SK-N-SH (cell line): Measurements from ENCODE around the gene ATP11B. TPM values are rescaled to one million over a fixed set of nuclear protein-coding genes. Genes with fewer than 3 reads are reported as not detected.

Experiments
- CTCF ChIA-PET: fragments of 300-600, 350-600 bp; formaldehyde crosslinking; extraction: SDS; loops from one replicate; lab custom pipeline; 2021; lab: Yijun Ruan, JAX
- POLR2A ChIA-PET: fragments of 350-600 bp; sonication (Branson Sonifier 250); formaldehyde crosslinking; extraction: SDS; loops from one replicate; lab custom pipeline; 2020; ENCODE audit warnings: antibody characterized with exemption, inconsistent platforms; lab: Yijun Ruan, JAX
- DNase-seq: peaks from one replicate; pipeline ENCODE4 v3.0.0; 2012
- H2AFZ ChIP-seq: fragments of 200-600 bp; sonication (generic); 2 replicates; pipeline ENCODE4 v1.8.1; 2016; ENCODE audit warnings: antibody characterized with exemption, mild to moderate bottlenecking, low read depth
- H3F3A ChIP-seq: fragments of 200-600 bp; sonication (generic); replicated peaks from 2 replicates; pipeline ENCODE3; 2016; ENCODE audit warnings: antibody characterized with exemption, mild to moderate bottlenecking; ENCODE audit not compliant: insufficient read depth
- H3K27ac ChIP-seq, 2 experiments: fragments of 200-500 bp in 1 of 2; fragments of 200-600 bp in 1 of 2; sonication (Bioruptor generic) in 1 of 2; sonication (generic), shearing (Covaris generic) in 1 of 2; 2 replicates each; pipeline versions ENCODE4 v1.5.1 to v1.6.1; 2014 to 2016; ENCODE audit warnings: low read depth in 2 of 2, inconsistent platforms in 1 of 2, low read length in 1 of 2, mild to moderate bottlenecking in 1 of 2, mixed read lengths in 1 of 2
- H3K27me3 ChIP-seq: fragments of 200-600 bp; sonication (generic), shearing (Covaris generic); 2 replicates; pipeline ENCODE4 v1.6.1; 2016; ENCODE audit warnings: mixed run types; ENCODE audit not compliant: insufficient read depth
- H3K36me3 ChIP-seq, 2 experiments: fragments of 200-500 bp in 1 of 2; fragments of 200-600 bp in 1 of 2; sonication (Bioruptor generic) in 1 of 2; sonication (generic) in 1 of 2; replicated peaks in 1 of 2; 2 replicates each; pipeline versions ENCODE3 to v1.5.1; 2014 to 2016; ENCODE audit warnings: low read length in 1 of 2, mild to moderate bottlenecking in 1 of 2; ENCODE audit not compliant: insufficient read depth in 2 of 2, control insufficient read depth in 1 of 2
- H3K4me1 ChIP-seq, 2 experiments: fragments of 200-500 bp in 1 of 2; fragments of 200-600 bp in 1 of 2; sonication (Bioruptor generic) in 1 of 2; sonication (generic), shearing (Covaris generic) in 1 of 2; 2 replicates each; pipeline versions ENCODE4 v1.5.1 to v1.6.1; 2014 to 2016; ENCODE audit warnings: low read depth in 1 of 2, low read length in 1 of 2, mixed run types in 1 of 2; ENCODE audit not compliant: insufficient read depth in 2 of 2, control insufficient read depth in 1 of 2
- H3K4me2 ChIP-seq: fragments of 200-600 bp; sonication (generic), shearing (Covaris generic); 2 replicates; pipeline ENCODE4 v1.6.1; 2017; ENCODE audit warnings: mixed run types
- H3K4me3 ChIP-seq, 2 experiments: fragments of 200-500 bp in 1 of 2; fragments of 200-600 bp in 1 of 2; sonication (Bioruptor generic) in 1 of 2; sonication (generic), shearing (Covaris generic) in 1 of 2; 2 replicates each; pipeline versions ENCODE4 v1.5.1 to v1.8.1; 2014 to 2016; ENCODE audit warnings: low read depth in 2 of 2, inconsistent platforms in 1 of 2, low read length in 1 of 2, mild to moderate bottlenecking in 1 of 2, mixed read lengths in 1 of 2, moderate library complexity in 1 of 2
- H3K79me2 ChIP-seq: fragments of 200-600 bp; sonication (generic); 2 replicates; pipeline ENCODE4 v1.8.1; 2017; ENCODE audit warnings: mild to moderate bottlenecking; ENCODE audit not compliant: insufficient read depth
- H3K9ac ChIP-seq: fragments of 200-600 bp; sonication (generic); 2 replicates; pipeline ENCODE4 v1.6.1; 2017; ENCODE audit warnings: mixed run types
- H3K9me2 ChIP-seq: fragments of 200-600 bp; sonication (generic); 2 replicates; pipeline ENCODE4 v1.6.1; 2017; ENCODE audit warnings: mixed run types
- H3K9me3 ChIP-seq: fragments of 200-600 bp; sonication (generic); 2 replicates; pipeline ENCODE4 v1.6.1; 2017; ENCODE audit warnings: mixed run types, mild to moderate bottlenecking, moderate library complexity
- H4K20me1 ChIP-seq: fragments of 200-600 bp; sonication (generic); 2 replicates; pipeline ENCODE4 v1.6.1; 2017; ENCODE audit warnings: mild to moderate bottlenecking, mixed run types; ENCODE audit not compliant: insufficient read depth
- CHD2 ChIP-seq: fragments of 150-350 bp; IDR thresholded peaks from 2 replicates; pipeline ENCODE4 v1.6.1; 2018; ENCODE audit warnings: low read length; ENCODE audit not compliant: partially characterized antibody
- ELF1 ChIP-seq: IDR thresholded peaks from 2 replicates; pipeline ENCODE4 v1.4.0; 2012
- EP300 ChIP-seq, 2 experiments: IDR thresholded peaks; 2 replicates each; pipeline versions ENCODE4 v1.4.0 to v1.6.1; 2012; ENCODE audit warnings: borderline replicate concordance in 1 of 2, low read depth in 1 of 2, low read length in 1 of 2
- EZH2phosphoT487 ChIP-seq: fragments of 200-600 bp; sonication (generic); IDR thresholded peaks from 2 replicates; pipeline ENCODE4 v1.6.1; 2017; ENCODE audit warnings: low read depth, mixed run types, mild to moderate bottlenecking, antibody characterized with exemption, moderate library complexity, borderline replicate concordance
- GATA2 ChIP-seq: sonication (generic); formaldehyde crosslinking; IDR thresholded peaks from 2 replicates; pipeline ENCODE4 v1.5.0; 2020; ENCODE audit warnings: mild to moderate bottlenecking, missing genetic modification reagents
- NFIC ChIP-seq: IDR thresholded peaks from 2 replicates; pipeline ENCODE4 v1.4.0; 2012; ENCODE audit warnings: borderline replicate concordance
- PBX3 ChIP-seq: IDR thresholded peaks from 2 replicates; pipeline ENCODE4; 2012
- REST ChIP-seq: IDR thresholded peaks from 2 replicates; pipeline ENCODE4 v1.6.1; 2012; ENCODE audit warnings: mild to moderate bottlenecking, low read depth, low read length, moderate library complexity
- TAF1 ChIP-seq: IDR thresholded peaks from 2 replicates; pipeline ENCODE4 v1.6.1; 2012; ENCODE audit warnings: low read depth, mild to moderate bottlenecking, low read length, moderate library complexity, borderline replicate concordance
- TEAD4 ChIP-seq: IDR thresholded peaks from 2 replicates; pipeline ENCODE4 v1.4.0; 2012; ENCODE audit warnings: mild to moderate bottlenecking, borderline replicate concordance; ENCODE audit not compliant: insufficient read depth
- USF2 ChIP-seq: fragments of 150-350 bp; IDR thresholded peaks from 2 replicates; pipeline ENCODE4 v1.6.1; 2017; ENCODE audit warnings: antibody characterized with exemption, low read length, low read depth, borderline replicate concordance
- YY1 ChIP-seq: IDR thresholded peaks from 2 replicates; pipeline ENCODE4 v1.4.0; 2012; ENCODE audit warnings: low read depth, mild to moderate bottlenecking
- ZBTB33 ChIP-seq: IDR thresholded peaks from 2 replicates; pipeline ENCODE4 v1.4.0; 2012; ENCODE audit warnings: low read depth, borderline replicate concordance
- WGBS: methylation state at CpG from one replicate; pipeline ENCODE4 v1.1.6; 2017; ENCODE audit warnings: low lambda C conversion rate; 5-methylcytosine and 5-hydroxymethylcytosine counted together
- polyA plus RNA-seq, 3 experiments: library from polyadenylated mRNA; depleted of rRNA; stranded (reverse); fragments of >200 nt; gene quantifications; 2 replicates each; pipeline ENCODE4 v1.2.3, GENCODE V29; 2012

The ATP11B gene
- polyA plus RNA-seq, 1 of the 3 experiments (the other 2 are of a cell fraction), result 8.7 TPM

- POLR2A ChIA-PET, result no interaction called here
- Histone ChIP-seq H3K9me3 (peaks cover 3% of the 10 kb centered on the region; the same call in 1 of the 2 replicates), H3K36me3 (peaks cover 10 to 33% of the 10 kb centered on the region in 2 experiments), H4K20me1 (no peaks in the 10 kb centered on the region), H3K4me3 (no peak overlapping the region), H3K4me1 (no peaks in the 10 kb centered on the region; a peak in 1 of 4 replicates)
- no peak for TF ChIP-seq TAF1
- TF ChIP-seq NFIC, result no peak
- no peak for TF ChIP-seq ZBTB33
- TF ChIP-seq PBX3, result no peak
- TF ChIP-seq ELF1, result no peak
- TF ChIP-seq, all 33 proteins: peak for 0
- H2AFZ ChIP-seq, result no peak overlapping the region
- H3K27ac ChIP-seq, result no peak overlapping the region
- no peak for DNase-seq
- H3K79me2 ChIP-seq, result no peaks in the 10 kb centered on the region
- H3K27me3 ChIP-seq, result no peaks in the 10 kb centered on the region
- H3K9me2 ChIP-seq, result no peaks in the 10 kb centered on the region
- H3F3A ChIP-seq, result peaks cover 5% of the 10 kb centered on the region
- CTCF ChIA-PET, result no interaction called here
- H3K4me2 ChIP-seq, result no peak overlapping the region
- 97% methylated on average over 1 of the region's 1 CpG for WGBS
- no peak overlapping the region for H3K9ac ChIP-seq
These were observed 143.6 kb downstream of the ATP11B start for GRCh38 chr3:182936918-182937285.

DNA sequence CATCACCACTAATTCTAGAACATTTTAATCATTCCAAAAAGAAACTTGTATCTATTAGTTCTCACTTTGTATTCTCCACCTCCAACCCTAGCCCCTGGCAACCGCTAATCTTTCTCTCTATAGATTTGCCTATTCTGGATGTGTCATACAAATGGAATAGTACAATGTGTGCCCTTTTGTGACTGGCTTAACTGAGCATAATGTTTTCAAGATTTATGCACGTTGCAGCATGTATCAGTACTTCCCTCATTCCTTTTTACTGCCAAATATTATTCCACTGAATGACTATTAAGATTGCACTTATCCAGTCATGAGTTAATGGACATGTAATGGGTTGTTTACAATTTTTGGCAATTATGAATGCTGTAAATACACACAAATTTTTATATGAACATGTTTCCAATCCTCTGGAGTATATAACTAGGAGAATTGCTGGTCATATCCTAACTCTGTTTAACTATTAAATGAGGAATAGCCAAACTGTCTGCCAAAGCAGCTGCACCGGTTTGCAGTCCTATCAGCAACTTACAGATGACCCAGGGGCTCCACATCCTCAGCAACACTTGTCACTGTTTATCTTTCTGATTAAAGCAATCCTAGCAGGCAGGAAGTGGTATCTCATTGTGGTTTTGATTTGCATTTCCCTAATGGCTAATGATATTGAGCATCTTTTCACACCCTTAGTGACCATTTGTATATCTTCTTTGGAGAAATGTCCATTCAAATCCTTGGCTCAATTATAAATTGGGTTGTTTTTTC, 144.2 kb downstream of the ATP11B start:
- H3K27me3 ChIP-seq, result no peaks in the 10 kb centered on the region
- 89% methylated on average over 3 of the region's 3 CpGs for WGBS
- POLR2A ChIA-PET, result no interaction called here
- TF ChIP-seq EP300 (IDR thresholded peaks at IDR 0.05; ENCODE audit: borderline replicate concordance in 1 of 2, low read depth in 1 of 2, low read length in 1 of 2) (no peak), EZH2phosphoT487 (no peak), USF2 (no peak), YY1 (no peak), CHD2 (no peak), REST (no peak), PBX3 (no peak), TEAD4 (no peak), GATA2 (CRISPR knock-in tag) (no peak), ZBTB33 (no peak)

More for the DNA sequence above, 144.2 kb downstream of the ATP11B start:
- H3K9me3 ChIP-seq, result peaks cover 2% of the 10 kb centered on the region; the same call in 1 of the 2 replicates
- DNase-seq, result no peak
- no peaks in the 10 kb centered on the region for H3K79me2 ChIP-seq
- H4K20me1 ChIP-seq, result no peaks in the 10 kb centered on the region
- H3K27ac ChIP-seq, result no peak overlapping the region
- H3K4me2 ChIP-seq, result no peak overlapping the region
- CTCF ChIA-PET, result interaction anchor here (0.7 kb wide), 1 partner anchor 19 kb away, joined by 3 read pairs; no protein-coding TSS in a partner anchor
- H3K4me3 ChIP-seq, result no peak overlapping the region
- H2AFZ ChIP-seq, result no peak overlapping the region
- no peak overlapping the region for H3K9ac ChIP-seq
- no peaks in the 10 kb centered on the region for H3K9me2 ChIP-seq
- H3F3A ChIP-seq, result peaks cover 6% of the 10 kb centered on the region
- H3K36me3 ChIP-seq, result peaks cover 10 to 30% of the 10 kb centered on the region in 2 experiments
- H3K4me1 ChIP-seq, result no peaks in the 10 kb centered on the region; a peak in 1 of 4 replicates
